Fibroblast of skin of right biceps (primary cell): ENCODE results near the gene DPPA4.

ENCODE experiments used
- DNase-seq: peaks from one replicate; pipeline ENCODE4 v3.0.0-alpha.2; 2013

DPPA4 gene

GRCh38 chr3:109336291-109336861, 970 bp downstream of the DPPA4 start:
- peak; percentile 34 for DNase-seq

GRCh38 chr3:109334572-109334971, 2.8 kb downstream of the DPPA4 start:
- no peak for DNase-seq

DNA sequence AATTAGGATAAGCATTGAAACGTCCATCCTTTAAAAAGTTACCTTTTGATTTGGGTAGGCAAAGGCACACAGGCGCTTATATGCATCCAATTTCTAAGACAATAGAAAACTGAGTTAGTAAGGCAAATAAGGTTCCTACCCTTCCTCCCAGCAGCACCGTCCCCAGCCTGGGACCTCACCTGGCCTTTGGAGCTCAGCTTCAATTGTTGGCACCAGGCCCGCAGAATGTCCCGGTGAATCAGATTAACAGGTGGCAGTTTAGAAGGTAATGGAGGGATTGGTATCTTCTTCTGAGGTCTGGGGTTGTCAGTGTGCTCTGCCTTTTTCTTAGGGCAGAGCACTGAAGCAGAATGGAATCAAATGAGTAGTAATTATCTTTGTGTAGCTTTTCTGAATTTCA, 5.7 kb downstream of the DPPA4 start:
- no peak for DNase-seq

DNA sequence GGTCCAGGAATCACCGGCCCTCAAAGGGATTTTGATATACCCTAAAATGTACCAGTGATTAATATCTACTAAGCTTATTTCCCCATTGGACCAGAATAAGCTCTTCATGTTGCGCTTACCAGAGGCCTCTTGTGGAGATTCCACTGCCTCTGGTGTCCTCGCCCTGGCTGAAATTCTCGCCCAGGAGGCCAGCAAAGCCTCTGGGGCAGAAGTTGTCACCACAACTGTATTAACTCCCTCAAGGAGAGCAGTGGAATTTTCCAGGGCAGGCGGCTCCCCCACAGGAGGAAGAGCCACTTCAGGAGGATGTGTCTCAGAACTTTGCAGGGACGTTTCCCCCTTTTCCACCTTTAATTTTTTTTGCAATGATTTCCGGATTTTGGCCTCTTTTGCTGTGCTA, 6.9 kb downstream of the DPPA4 start:
- no peak for DNase-seq

DNA sequence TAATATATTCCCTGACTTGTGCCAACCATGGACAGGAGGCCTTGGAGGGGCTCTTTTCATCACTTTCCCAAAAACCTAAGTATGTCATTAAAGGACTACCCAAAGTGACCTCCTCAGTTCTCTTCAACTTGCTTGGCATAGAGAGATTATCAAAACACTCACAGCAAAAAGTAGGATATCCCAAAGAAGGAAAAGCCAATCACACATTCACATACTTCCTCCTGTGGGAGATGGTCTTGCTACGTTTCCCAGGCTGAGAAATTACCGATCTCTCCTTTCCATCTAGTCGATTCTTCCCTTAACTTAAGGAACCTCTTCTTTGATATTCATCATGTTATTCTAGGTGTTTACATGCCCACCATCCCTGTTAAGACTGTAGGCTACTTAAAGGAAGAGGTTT, 9.1 kb downstream of the DPPA4 start:
- no peak for DNase-seq

DNA sequence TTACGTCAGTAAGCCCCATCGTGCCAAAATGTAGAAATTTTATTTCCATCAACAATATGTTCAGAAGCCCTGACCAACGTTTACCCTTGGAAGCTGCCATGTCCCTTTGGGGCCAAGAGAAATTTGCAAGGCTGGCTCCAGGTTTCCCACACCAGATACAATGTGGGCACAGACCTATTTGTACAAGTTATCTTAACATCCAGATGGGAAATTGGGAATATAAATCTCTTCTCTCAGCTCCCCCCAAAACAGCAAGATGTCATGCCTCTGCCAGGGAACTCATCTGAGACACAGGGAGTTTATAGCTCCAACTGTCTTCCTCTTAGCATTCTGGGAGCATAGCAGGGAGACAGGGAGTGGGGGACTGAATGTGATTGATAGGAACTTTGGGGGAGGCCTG, 11.7 kb downstream of the DPPA4 start:
- no peak for DNase-seq

DNA sequence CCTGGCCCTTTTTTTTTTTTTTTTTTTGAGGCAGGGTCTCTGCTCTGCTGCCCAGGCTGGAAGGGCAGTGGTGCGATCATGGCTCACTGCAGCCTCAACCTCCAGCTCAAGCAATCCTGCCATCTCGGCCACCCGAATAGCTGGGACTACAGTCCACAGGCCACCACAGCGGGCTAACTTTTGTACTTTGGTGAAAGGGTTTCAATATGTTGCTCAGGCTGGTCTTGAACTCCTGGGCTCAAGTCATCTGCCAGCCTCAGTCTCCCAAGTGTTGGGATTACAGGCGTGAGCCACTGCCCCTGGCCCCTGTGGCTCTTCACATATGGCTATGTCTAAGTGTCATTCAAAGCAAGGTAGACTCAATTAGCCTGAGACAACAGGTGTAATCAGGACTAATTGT, 12.2 kb downstream of the DPPA4 start:
- DNase-seq, result no peak

- no peak for DNase-seq
Measured at GRCh38 chr3:109316162-109316730, 21.1 kb downstream of the DPPA4 start, which contains the start of gene DPPA2. DPPA2 (minus strand) TSS chr3:109316517; CDS start chr3:109314542, 1,975 bp downstream.

GRCh38 chr3:109313061-109313460, 24.3 kb downstream of the DPPA4 start:
- DNase-seq, result no peak

DNA sequence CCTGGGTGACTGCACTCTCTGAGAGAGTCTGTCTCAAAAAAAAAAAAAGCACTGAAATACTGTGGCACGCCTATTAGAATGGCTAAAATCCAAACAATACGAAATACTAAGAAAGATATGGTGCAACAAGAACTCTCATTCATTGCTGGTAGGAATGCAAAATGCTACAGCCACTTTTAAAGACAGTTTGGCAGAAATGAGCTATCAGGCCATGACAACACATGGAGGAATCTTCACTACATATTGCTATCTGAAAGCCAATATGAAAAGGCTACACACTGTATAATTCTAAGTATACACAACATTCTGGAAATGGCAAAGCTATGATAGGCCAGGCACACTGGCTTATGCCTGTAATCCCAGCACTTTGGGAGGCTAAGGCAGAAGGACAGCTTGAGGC, 39.9 kb downstream of the DPPA4 start:
- DNase-seq, result no peak

DNA sequence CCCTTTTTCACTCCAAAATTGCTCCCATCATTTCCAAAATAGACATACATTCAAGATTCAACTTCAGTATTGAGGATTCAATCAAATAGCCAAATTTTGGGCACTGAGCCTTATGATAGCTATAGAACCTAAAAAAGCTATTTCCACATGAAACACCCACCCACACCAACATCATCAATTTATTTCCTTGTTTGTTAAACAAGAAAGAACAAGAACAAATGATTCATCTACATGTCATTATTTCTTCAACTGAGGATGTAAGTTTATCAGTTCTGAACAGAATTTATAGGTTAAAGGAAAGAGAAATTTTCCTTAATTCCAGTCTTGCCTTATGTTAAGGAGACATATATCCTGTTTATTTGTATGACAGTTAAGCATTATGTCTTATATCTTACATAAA, 53.3 kb downstream of the DPPA4 start:
- DNase-seq, result no peak

DNA sequence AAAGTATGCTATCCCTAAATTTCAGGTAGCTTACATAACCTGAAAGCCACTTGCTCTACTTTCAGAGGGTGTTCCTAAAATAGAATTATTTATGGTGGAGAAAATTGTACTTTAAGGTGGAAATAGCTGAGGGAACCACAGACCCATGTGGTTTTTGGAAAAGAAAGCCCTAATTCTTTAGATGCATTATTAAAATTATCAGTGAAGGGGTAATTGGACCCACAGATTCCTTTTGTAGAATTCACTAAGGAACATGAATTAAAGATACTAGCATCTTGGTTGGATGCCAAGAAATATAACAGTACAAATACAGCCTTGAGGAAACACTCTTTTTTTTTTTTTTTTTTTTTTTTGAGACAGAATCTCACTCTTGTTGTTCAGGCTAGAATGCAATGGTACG, 58.8 kb downstream of the DPPA4 start:
- peak; percentile 8 for DNase-seq

GRCh38 chr3:109278141-109278540, 59.2 kb downstream of the DPPA4 start:
- DNase-seq, result peak; percentile 3
